Lower leg skin (tissue), 4 donors: Measurements from ENCODE around the gene GPC3. TPM values are rescaled to one million over a fixed set of nuclear protein-coding genes. Genes with fewer than 3 reads are reported as not detected.

Source experiments
- DNase-seq, 2 donors: peaks; one replicate each; pipeline ENCODE4 v3.0.0-alpha.2; 2019; ENCODE audit warnings: low spot score in 2 of 2
- H3K4me3 ChIP-seq: fragments of 200-600 bp; sonication (generic); 2 replicates; pipeline ENCODE4 v1.5.1; 2017; ENCODE audit warnings: mild to moderate bottlenecking, low read depth; ENCODE audit not compliant: poor library complexity, severe bottlenecking
- CTCF ChIP-seq, 3 donors: fragments of 450-650 bp; IDR thresholded peaks; one replicate each; pipeline ENCODE4 v1.5.1; 2016; ENCODE audit warnings: antibody characterized with exemption in 3 of 3, mild to moderate bottlenecking in 3 of 3, moderate library complexity in 2 of 3
- POLR2A ChIP-seq, 2 donors: fragments of 450-650 bp; IDR thresholded peaks; one replicate each; pipeline ENCODE4 v1.6.1; 2016 to 2017; ENCODE audit warnings: antibody characterized with exemption in 2 of 2, mild to moderate bottlenecking in 1 of 2, moderate library complexity in 1 of 2
- WGBS, 2 donors: methylation state at CpG; one replicate each; pipeline ENCODE4 v1.1.5; 2018; 5-methylcytosine and 5-hydroxymethylcytosine counted together
- intact Hi-C: fragments of 100-400 bp; cut with DNase I; formaldehyde crosslinking; loops from one replicate; pipeline ENCODE4 v1.15.0; 2023; ENCODE audit warnings: low total_unique reads
- total RNA-seq, 4 donors: library from RNA; depleted of rRNA; stranded (reverse); fragments of >200 nt; gene quantifications; one replicate each; pipeline ENCODE4 v1.1.0, GENCODE V29; 2016

GPC3 gene
- total RNA-seq, 4 donors from 2014 or later, result 10.4 to 24.4 (median 14.7) TPM

- no peak for DNase-seq
- WGBS, 2 donors, result 71 to 75% methylated on average over 1 of the region's 1 CpG
- intact Hi-C loops, result no loop called here
- no peak overlapping the region for H3K4me3 ChIP-seq
- no peak for TF ChIP-seq POLR2A (IDR thresholded peaks at IDR 0.05)
- TF ChIP-seq CTCF (IDR thresholded peaks at IDR 0.05), result no peak
These were observed 378.4 kb downstream of the GPC3 start for GRCh38 chrX:133606990-133607389.

DNA sequence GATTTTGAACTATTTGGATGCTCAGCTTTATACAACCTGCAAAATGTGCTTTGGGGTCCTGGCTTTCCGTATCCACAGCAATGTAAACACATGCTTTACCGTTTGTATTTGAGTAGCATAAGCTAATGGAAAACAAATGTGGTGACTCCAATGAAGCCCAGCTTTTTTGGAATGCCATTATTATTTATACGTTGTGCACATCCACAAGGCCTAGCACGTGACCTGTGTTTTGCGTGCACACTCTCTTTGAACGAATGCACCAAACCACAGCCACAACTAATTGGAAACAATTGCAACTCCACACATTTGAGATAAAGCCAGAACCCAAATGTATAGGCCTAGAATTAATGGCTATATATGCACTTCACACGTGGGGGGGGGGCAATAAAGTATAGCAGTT is 380.6 kb downstream of the GPC3 start:
- no peak for DNase-seq
- TF ChIP-seq POLR2A (IDR thresholded peaks at IDR 0.05) (no peak), CTCF (IDR thresholded peaks at IDR 0.05) (no peak)
- 59 to 81% methylated on average over 7 of the region's 7 CpGs for WGBS, 2 donors
- H3K4me3 ChIP-seq, result no peak overlapping the region
- intact Hi-C loops, result no loop called here

DNA sequence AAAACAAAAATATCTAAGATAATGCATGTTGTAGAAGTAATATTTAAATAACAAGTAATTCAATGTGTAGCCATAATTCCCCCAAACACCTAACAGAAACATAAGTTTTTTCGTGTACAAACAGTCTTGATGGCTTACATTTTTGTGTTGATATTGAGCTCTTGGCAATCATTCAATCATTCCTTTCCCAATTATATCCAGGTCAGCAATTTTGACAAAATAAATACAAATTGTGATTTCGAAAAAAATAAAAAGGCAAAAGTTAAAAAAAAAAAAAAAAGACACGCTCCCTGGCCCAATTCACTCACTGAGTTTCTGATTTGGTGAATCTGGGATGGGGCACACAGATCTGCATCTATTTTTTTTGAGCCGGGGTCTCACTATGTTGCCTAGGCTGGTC is 382.5 kb downstream of the GPC3 start:
- no peak for DNase-seq
- 74 to 95% methylated on average over 4 of the region's 4 CpGs for WGBS, 2 donors
- TF ChIP-seq CTCF (IDR thresholded peaks at IDR 0.05) (no peak), POLR2A (IDR thresholded peaks at IDR 0.05) (no peak)
- intact Hi-C loops, result no loop called here
- no peak overlapping the region for H3K4me3 ChIP-seq

DNA sequence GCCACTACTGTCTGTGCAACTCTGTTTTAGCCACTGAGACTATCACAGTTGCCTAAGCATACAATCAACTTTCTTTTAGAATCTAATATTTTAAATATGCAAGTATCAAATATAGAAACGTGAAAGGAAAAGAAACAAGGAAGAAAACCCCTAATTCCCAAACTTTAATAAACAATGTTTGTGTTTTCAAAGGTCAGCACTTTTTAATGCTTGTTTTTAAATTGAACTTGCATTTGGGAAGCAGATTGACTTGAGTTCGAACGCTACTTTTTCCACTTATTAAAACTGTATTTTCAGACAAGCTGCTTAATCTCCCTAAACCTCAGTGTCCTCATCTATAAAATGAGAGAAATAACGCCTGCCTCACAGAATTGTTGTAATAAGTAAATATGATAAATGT is 384.3 kb downstream of the GPC3 start:
- 73 to 94% methylated on average over 4 of the region's 4 CpGs for WGBS, 2 donors
- intact Hi-C loops, result no loop called here
- H3K4me3 ChIP-seq, result no peak overlapping the region
- no peak for DNase-seq
- TF ChIP-seq POLR2A (IDR thresholded peaks at IDR 0.05) (no peak), CTCF (IDR thresholded peaks at IDR 0.05) (no peak)

- 78 to 90% methylated on average over 1 of the region's 1 CpG for WGBS, 2 donors
- TF ChIP-seq CTCF (IDR thresholded peaks at IDR 0.05), result no peak
- no peak for TF ChIP-seq POLR2A (IDR thresholded peaks at IDR 0.05)
- H3K4me3 ChIP-seq, result no peak overlapping the region
- intact Hi-C loops, result no loop called here
- DNase-seq, result no peak
These were observed 384.9 kb downstream of the GPC3 start for GRCh38 chrX:133600536-133600935.

DNA sequence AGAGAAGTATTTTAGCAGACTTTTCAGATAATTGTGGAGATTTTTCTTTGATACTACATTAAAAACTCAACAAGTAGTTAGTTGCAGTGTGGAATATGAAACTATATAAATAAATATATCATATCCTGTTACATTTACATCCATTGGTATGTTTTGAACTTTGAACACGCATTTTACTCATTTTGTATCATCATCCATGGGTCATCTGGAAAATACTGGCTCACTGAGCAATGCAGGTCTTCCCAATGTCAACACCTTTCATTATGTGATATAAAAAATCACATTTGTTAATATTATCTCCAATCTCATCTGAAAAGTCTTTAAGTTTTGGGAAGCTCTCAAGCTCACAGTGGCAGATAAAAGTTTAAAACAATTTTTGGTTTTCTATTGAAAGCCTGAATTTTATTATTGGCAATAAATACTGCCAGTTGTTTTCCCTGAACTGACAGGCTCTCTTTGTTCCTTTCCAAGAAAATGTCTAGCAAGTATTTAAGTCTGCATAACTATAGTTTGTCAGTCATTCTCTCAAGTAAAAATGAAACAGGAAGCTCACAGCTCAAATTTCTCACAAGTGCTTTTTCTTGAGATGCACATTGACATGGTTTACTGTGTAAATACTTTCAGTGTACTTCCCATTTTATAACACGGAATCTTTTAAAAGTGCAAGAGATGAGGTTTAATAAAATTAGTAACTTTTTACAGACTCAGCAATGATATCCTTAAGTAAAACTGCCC is 386.6 kb downstream of the GPC3 start:
- intact Hi-C loops, result no loop called here
- no peak for DNase-seq
- 58 to 59% methylated on average over 2 of the region's 2 CpGs for WGBS, 2 donors
- no peak overlapping the region for H3K4me3 ChIP-seq
- TF ChIP-seq CTCF (IDR thresholded peaks at IDR 0.05) (no peak), POLR2A (IDR thresholded peaks at IDR 0.05) (no peak)
